KMS-11 (cell line): ENCODE results near the gene TMEM273.

Experiments
- H2AFZ ChIP-seq: fragments of 200-600 bp; sonication (generic); 2 replicates; pipeline ENCODE4 v1.6.1; 2016; ENCODE audit warnings: antibody characterized with exemption, mixed run types, low read depth
- H3K27ac ChIP-seq: fragments of 200-600 bp; sonication (generic); 2 replicates; pipeline ENCODE4 v1.6.1; 2016; ENCODE audit warnings: mild to moderate bottlenecking, mixed run types
- H3K27me3 ChIP-seq: fragments of 200-600 bp; sonication (generic); 2 replicates; pipeline ENCODE4 v1.6.1; 2017; ENCODE audit warnings: mild to moderate bottlenecking, low read depth, mixed run types, moderate library complexity; ENCODE audit not compliant: insufficient read depth
- H3K36me3 ChIP-seq: fragments of 200-600 bp; sonication (generic); 2 replicates; pipeline ENCODE4 v1.6.1; 2017; ENCODE audit warnings: mild to moderate bottlenecking, mixed run types; ENCODE audit not compliant: insufficient read depth
- H3K4me1 ChIP-seq: fragments of 200-600 bp; sonication (generic); 2 replicates; pipeline ENCODE4 v1.6.1; 2016; ENCODE audit warnings: mild to moderate bottlenecking, low read depth, mixed run types; ENCODE audit not compliant: poor library complexity, severe bottlenecking
- H3K4me2 ChIP-seq: fragments of 200-600 bp; sonication (generic); 2 replicates; pipeline ENCODE4 v1.7.0; 2016; ENCODE audit warnings: mild to moderate bottlenecking, mixed run types
- H3K4me3 ChIP-seq: fragments of 200-600 bp; sonication (generic); IDR thresholded peaks from 2 replicates; pipeline ENCODE4 v1.6.1; 2017; ENCODE audit warnings: low read depth, low read length, mixed read lengths; ENCODE audit not compliant: insufficient read depth
- H3K79me2 ChIP-seq: fragments of 200-600 bp; sonication (generic); 2 replicates; pipeline ENCODE4 v1.6.1; 2016; ENCODE audit warnings: low read depth, mixed run types; ENCODE audit not compliant: insufficient read depth
- H3K9ac ChIP-seq: fragments of 200-600 bp; sonication (generic); 2 replicates; pipeline ENCODE4 v1.6.1; 2016; ENCODE audit warnings: mild to moderate bottlenecking, mixed run types
- H4K20me1 ChIP-seq: fragments of 200-600 bp; sonication (generic); 2 replicates; pipeline ENCODE4 v1.6.1; 2016; ENCODE audit warnings: mild to moderate bottlenecking, mixed run types; ENCODE audit not compliant: insufficient read depth
- TF ChIP-seq, protein P1 (sequence below): fragments of 200-600 bp; sonication (generic); conservative IDR thresholded peaks from 2 replicates; pipeline ENCODE4 v1.6.1; 2017; ENCODE audit warnings: low read depth, mild to moderate bottlenecking, antibody characterized with exemption, low read length, moderate library complexity, mixed read lengths

TMEM273 gene

GRCh38 chr10:49109669-49110340 lies 78.4 kb downstream of the TMEM273 start:
- Histone ChIP-seq H3K4me1 (no peaks in the 10 kb centered on the region), H3K9ac (no peak overlapping the region), H4K20me1 (no peaks in the 10 kb centered on the region), H3K27ac (no peak overlapping the region), H3K36me3 (no peaks in the 10 kb centered on the region), H2AFZ (no peak overlapping the region), H3K79me2 (no peaks in the 10 kb centered on the region), H3K27me3 (no peaks in the 10 kb centered on the region), H3K4me3 (no peak overlapping the region), H3K4me2 (no peak overlapping the region)
- TF ChIP-seq, protein P1, sequence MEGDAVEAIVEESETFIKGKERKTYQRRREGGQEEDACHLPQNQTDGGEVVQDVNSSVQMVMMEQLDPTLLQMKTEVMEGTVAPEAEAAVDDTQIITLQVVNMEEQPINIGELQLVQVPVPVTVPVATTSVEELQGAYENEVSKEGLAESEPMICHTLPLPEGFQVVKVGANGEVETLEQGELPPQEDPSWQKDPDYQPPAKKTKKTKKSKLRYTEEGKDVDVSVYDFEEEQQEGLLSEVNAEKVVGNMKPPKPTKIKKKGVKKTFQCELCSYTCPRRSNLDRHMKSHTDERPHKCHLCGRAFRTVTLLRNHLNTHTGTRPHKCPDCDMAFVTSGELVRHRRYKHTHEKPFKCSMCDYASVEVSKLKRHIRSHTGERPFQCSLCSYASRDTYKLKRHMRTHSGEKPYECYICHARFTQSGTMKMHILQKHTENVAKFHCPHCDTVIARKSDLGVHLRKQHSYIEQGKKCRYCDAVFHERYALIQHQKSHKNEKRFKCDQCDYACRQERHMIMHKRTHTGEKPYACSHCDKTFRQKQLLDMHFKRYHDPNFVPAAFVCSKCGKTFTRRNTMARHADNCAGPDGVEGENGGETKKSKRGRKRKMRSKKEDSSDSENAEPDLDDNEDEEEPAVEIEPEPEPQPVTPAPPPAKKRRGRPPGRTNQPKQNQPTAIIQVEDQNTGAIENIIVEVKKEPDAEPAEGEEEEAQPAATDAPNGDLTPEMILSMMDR, result no peak

DNA sequence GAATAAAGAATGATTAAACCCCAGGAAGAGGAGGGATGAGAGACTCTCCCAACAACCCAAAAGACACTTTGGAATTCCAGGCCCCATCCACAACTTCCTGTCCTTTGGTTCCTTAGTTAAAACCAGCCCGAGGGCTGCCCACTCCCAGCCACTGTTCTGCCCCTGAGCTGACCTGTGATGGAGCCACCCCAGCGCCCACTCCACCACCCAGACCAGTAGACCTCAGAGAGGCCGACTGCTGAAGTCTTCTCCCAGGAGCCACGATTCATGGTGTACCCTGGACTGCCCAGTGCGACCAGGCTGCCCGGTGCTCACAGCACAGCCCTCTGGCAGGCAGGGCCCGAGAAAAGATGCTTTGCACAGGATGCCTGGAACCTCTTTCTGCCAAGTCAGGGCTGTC lies 79.5 kb downstream of the TMEM273 start:
- H4K20me1 ChIP-seq, result no peaks in the 10 kb centered on the region
- no peak overlapping the region for H3K9ac ChIP-seq
- H3K27me3 ChIP-seq, result no peaks in the 10 kb centered on the region
- TF ChIP-seq, protein P1, result no peak
- H3K27ac ChIP-seq, result no peak overlapping the region
- H2AFZ ChIP-seq, result no peak overlapping the region
- H3K79me2 ChIP-seq, result no peaks in the 10 kb centered on the region
- no peak overlapping the region for H3K4me2 ChIP-seq
- no peaks in the 10 kb centered on the region for H3K4me1 ChIP-seq
- H3K36me3 ChIP-seq, result no peaks in the 10 kb centered on the region
- no peak overlapping the region for H3K4me3 ChIP-seq

GRCh38 chr10:49107887-49108267 lies 80.3 kb downstream of the TMEM273 start:
- H3K4me1 ChIP-seq, result no peaks in the 10 kb centered on the region
- H3K27ac ChIP-seq, result no peak overlapping the region
- no peak overlapping the region for H3K9ac ChIP-seq
- H3K36me3 ChIP-seq, result no peaks in the 10 kb centered on the region
- no peaks in the 10 kb centered on the region for H4K20me1 ChIP-seq
- H2AFZ ChIP-seq, result no peak overlapping the region
- H3K79me2 ChIP-seq, result no peaks in the 10 kb centered on the region
- H3K27me3 ChIP-seq, result no peaks in the 10 kb centered on the region
- TF ChIP-seq, protein P1, result no peak
- H3K4me3 ChIP-seq, result no peak overlapping the region
- H3K4me2 ChIP-seq, result no peak overlapping the region

GRCh38 chr10:49107111-49107886 lies 80.9 kb downstream of the TMEM273 start:
- H3K27ac ChIP-seq, result no peak overlapping the region
- H3K9ac ChIP-seq, result no peak overlapping the region
- no peaks in the 10 kb centered on the region for H4K20me1 ChIP-seq
- no peak overlapping the region for H3K4me3 ChIP-seq
- H3K27me3 ChIP-seq, result no peaks in the 10 kb centered on the region
- TF ChIP-seq, protein P1, result no peak
- H3K79me2 ChIP-seq, result no peaks in the 10 kb centered on the region
- no peaks in the 10 kb centered on the region for H3K4me1 ChIP-seq
- no peak overlapping the region for H3K4me2 ChIP-seq
- no peaks in the 10 kb centered on the region for H3K36me3 ChIP-seq
- no peak overlapping the region for H2AFZ ChIP-seq
